Activated B cell treated with CpG ODN at 0.5 μM for 24 hours (primary cell): ENCODE data around the gene SVEP1. TPM values are rescaled to one million over a fixed set of nuclear protein-coding genes. Genes with fewer than 3 reads are reported as not detected.
"Not testable (repeated sequence)": the region's sequence is repeated elsewhere in the genome, so short reads cannot be mapped to it uniquely, and the experiment has no call there.

Experiments used
- ATAC-seq: fragments of 200-7000 bp; cut with Tn5 transposase; one replicate; pipeline ENCODE4 v1.10.0; 2021; ENCODE audit warnings: low read depth, mild to moderate bottlenecking, moderate library complexity
- CTCF ChIA-PET: fragments of 350-600 bp; sonication (Branson Sonifier 250); formaldehyde crosslinking; loops from one replicate; lab custom pipeline; 2021; ENCODE audit warnings: antibody characterized with exemption; lab: Charles Lee
- POLR2A ChIA-PET: fragments of 350-600 bp; sonication (Branson Sonifier 250); formaldehyde crosslinking; loops from one replicate; lab custom pipeline; 2021; ENCODE audit warnings: antibody characterized with exemption; lab: Charles Lee
- DNase-seq: peaks from one replicate; pipeline ENCODE4 v3.0.0; 2022
- H3K27ac Mint-ChIP-seq: one replicate; pipeline ENCODE4 v1.8.0; 2020; ENCODE audit warnings: mixed read lengths
- H3K27me3 Mint-ChIP-seq: one replicate; pipeline ENCODE4 v1.8.0; 2021; ENCODE audit warnings: mixed read lengths
- H3K36me3 Mint-ChIP-seq: one replicate; pipeline ENCODE4 v1.8.0; 2021; ENCODE audit warnings: low read depth, mixed read lengths
- H3K4me1 Mint-ChIP-seq: one replicate; pipeline ENCODE4 v1.8.0; 2021; ENCODE audit warnings: mixed read lengths
- H3K4me3 Mint-ChIP-seq: one replicate; pipeline ENCODE4 v1.8.0; 2020; ENCODE audit warnings: mild to moderate bottlenecking, mixed read lengths
- H3K9me3 Mint-ChIP-seq: one replicate; pipeline ENCODE4 v1.8.0; 2020; ENCODE audit warnings: mixed read lengths
- intact Hi-C: fragments of 100-400 bp; cut with micrococcal nuclease; formaldehyde crosslinking; loops from one replicate; pipeline ENCODE4 v1.15.1; 2024
- total RNA-seq: library from RNA; stranded (reverse); gene quantifications from 2 replicates; pipeline ENCODE4 v1.2.3, GENCODE V29; 2022
- TF ChIP-seq, protein P1 (sequence below): fragments of 200-600 bp; IDR thresholded peaks from one replicate; pipeline ENCODE4 v1.8.0; 2022; ENCODE audit warnings: antibody characterized with exemption, mild to moderate bottlenecking

Gene SVEP1
- total RNA-seq, 1 donor from 2014 or later = not detected

DNA sequence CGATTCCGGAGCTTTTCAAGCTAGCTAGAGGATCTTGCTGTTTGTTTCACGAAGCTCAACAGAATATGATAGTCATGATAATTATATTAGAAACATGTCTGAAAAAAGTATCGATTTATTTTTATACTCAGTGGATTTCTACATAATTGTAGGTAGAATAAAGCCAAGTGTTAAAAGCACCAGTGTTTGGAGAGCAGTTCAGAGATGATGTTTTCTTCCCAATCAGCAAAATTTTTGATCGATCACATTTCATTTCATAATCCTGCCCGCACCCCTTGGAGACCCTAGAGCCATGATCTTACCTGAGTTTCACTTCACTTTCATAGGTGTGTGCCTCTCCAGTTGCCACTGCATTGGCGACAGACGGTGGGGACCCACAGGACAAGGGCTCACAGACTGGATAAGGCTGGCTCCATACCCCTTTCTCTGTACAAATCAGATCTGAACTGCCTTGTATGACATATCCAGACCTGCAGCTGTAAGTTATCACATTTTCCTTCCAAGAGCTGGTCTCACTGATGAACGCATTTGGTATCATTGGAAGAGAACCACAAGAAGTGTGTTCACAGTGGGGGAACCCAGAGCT is 173.6 kb downstream of the SVEP1 start:
- ATAC-seq (no peak), DNase-seq (no peak)
- intact Hi-C loops = no loop called here
- no peaks in the 10 kb centered on the region for H3K4me1 Mint-ChIP-seq
- H3K27ac Mint-ChIP-seq = no peak overlapping the region
- peaks cover 6% of the 10 kb centered on the region for H3K27me3 Mint-ChIP-seq
- ChIA-PET POLR2A (no interaction called here), CTCF (no interaction called here)
- H3K4me3 Mint-ChIP-seq = no peak overlapping the region
- no peaks in the 10 kb centered on the region for H3K9me3 Mint-ChIP-seq
- TF ChIP-seq, protein P1, sequence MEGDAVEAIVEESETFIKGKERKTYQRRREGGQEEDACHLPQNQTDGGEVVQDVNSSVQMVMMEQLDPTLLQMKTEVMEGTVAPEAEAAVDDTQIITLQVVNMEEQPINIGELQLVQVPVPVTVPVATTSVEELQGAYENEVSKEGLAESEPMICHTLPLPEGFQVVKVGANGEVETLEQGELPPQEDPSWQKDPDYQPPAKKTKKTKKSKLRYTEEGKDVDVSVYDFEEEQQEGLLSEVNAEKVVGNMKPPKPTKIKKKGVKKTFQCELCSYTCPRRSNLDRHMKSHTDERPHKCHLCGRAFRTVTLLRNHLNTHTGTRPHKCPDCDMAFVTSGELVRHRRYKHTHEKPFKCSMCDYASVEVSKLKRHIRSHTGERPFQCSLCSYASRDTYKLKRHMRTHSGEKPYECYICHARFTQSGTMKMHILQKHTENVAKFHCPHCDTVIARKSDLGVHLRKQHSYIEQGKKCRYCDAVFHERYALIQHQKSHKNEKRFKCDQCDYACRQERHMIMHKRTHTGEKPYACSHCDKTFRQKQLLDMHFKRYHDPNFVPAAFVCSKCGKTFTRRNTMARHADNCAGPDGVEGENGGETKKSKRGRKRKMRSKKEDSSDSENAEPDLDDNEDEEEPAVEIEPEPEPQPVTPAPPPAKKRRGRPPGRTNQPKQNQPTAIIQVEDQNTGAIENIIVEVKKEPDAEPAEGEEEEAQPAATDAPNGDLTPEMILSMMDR = no peak
- no peaks in the 10 kb centered on the region for H3K36me3 Mint-ChIP-seq

DNA sequence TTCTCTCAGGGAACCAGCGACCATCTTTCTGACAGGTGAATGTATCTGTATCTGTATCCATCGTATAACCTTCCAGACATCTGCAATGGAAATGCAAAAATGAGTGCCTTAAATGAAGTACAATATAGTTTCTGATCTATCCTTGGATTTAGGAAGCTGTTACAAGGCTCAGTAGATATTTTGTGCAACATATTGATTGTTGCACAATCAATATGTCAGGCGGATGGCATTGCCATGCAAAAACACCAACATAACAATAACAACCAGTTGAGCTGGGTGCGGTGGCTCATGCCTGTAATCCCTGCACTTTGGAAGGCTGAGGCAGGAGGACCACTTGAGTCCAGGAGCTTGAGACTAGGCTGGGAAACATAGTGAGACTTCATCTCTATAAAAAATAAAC is 175.1 kb downstream of the SVEP1 start:
- POLR2A ChIA-PET = no interaction called here
- Mint-ChIP-seq H3K27ac (no peak overlapping the region), H3K4me1 (no peaks in the 10 kb centered on the region), H3K36me3 (no peaks in the 10 kb centered on the region), H3K4me3 (no peak overlapping the region), H3K9me3 (no peaks in the 10 kb centered on the region), H3K27me3 (peaks cover 3% of the 10 kb centered on the region)
- intact Hi-C loops = no loop called here
- ATAC-seq (no peak), DNase-seq (no peak)
- CTCF ChIA-PET = no interaction called here
- TF ChIP-seq, protein P1 = no peak

DNA sequence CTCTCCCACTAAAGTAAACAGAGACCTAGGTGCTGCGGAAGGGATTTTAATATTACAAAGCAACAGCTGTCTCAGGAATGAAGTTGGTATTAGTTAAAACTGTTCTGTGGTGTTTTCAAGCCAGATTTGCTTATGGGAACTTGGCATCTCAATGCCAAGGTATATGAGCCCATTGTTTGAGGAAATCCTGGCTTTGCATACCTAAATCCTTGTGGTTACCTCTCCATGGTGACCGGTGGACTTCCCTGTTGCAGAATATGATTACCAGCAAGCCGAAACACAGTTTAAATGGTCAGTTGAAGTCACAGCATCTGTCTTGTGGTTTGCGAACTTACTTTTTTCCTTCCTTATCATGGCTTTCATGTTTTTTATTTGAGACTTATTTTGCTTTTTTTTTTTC is 179.6 kb downstream of the SVEP1 start:
- Mint-ChIP-seq H3K9me3 (no peaks in the 10 kb centered on the region), H3K27ac (no peak overlapping the region), H3K4me3 (no peak overlapping the region), H3K4me1 (no peaks in the 10 kb centered on the region), H3K36me3 (no peaks in the 10 kb centered on the region), H3K27me3 (no peaks in the 10 kb centered on the region)
- intact Hi-C loops = no loop called here
- ChIA-PET POLR2A (no interaction called here), CTCF (no interaction called here)
- TF ChIP-seq, protein P1 = no peak
- no peak for ATAC-seq
- no peak for DNase-seq

DNA sequence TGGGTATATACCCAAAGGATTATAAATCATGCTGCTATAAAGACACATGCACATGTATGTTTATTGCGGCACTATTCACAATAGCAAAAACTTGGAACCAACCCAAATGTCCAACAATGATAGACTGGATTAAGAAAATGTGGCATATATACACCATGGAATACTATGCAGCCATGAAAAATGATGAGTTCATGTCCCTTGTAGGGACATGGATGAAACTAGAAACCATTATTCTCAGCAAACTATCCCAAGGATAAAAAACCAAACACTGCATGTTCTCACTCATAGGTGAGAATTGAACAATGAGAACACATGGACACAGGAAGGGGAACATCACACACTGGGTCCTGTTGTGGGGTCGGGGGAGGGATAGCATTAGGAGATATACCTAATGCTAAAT is 180.5 kb downstream of the SVEP1 start:
- H3K9me3 Mint-ChIP-seq, DNase-seq: not testable (repeated sequence)

DNA sequence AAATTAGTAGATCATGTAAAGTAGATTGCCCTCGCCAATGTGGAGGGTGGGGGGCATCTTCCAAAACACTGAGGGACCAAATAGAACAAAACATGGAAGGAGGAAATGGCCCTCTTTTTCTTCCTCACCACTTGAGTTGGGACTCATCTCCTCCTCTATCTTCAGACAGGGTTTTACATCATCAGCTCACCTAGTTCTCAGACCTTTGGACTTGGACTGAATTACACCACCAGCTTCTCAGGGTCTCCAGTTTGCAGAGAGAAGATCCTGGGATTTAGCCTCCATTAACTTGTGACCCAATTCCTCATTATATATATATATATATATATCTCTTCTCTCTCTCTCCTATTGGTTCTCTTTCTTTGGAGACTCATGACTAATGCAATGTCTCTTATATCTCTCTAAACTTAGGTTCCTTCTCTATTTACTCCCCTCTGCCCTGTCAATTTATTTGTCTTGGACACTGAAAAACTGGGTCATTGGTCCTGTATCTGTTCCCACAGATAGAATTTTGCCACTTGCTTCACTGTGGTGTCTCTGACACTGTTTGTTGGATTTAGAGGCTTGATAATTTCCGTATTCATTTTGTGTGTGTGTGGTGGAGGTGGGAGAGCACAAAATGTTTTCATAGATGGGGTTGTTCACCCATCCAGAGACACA is 187.6 kb downstream of the SVEP1 start:
- H3K27ac Mint-ChIP-seq = no peak overlapping the region
- H3K9me3 Mint-ChIP-seq = no peaks in the 10 kb centered on the region
- peaks cover 9% of the 10 kb centered on the region for H3K27me3 Mint-ChIP-seq
- intact Hi-C loops = no loop called here
- H3K36me3 Mint-ChIP-seq = no peaks in the 10 kb centered on the region
- DNase-seq (no peak), ATAC-seq (no peak)
- H3K4me1 Mint-ChIP-seq = no peaks in the 10 kb centered on the region
- TF ChIP-seq, protein P1 = no peak
- ChIA-PET CTCF (no interaction called here), POLR2A (no interaction called here)
- H3K4me3 Mint-ChIP-seq = no peak overlapping the region

More for the DNA sequence above, 180.5 kb downstream of the SVEP1 start:
- POLR2A ChIA-PET, H3K27me3 Mint-ChIP-seq, H3K27ac Mint-ChIP-seq, CTCF ChIA-PET, H3K4me3 Mint-ChIP-seq, H3K4me1 Mint-ChIP-seq, intact Hi-C loops, ATAC-seq, H3K36me3 Mint-ChIP-seq: not testable (repeated sequence)
